ENCODE measurements around the gene RNF121.

RNF121 gene

GRCh38 chr11:71987521-71987920 lies 58.7 kb downstream of the RNF121 start:
- in situ Hi-C loops (cut with MboI; ENCODE audit: low sequenced_read_pairs): no loop called here

- in situ Hi-C loops (cut with MboI; ENCODE audit: low sequenced_read_pairs): no loop called here
Measured at GRCh38 chr11:71988050-71988449, 59.2 kb downstream of the RNF121 start.

- in situ Hi-C loops (cut with MboI; ENCODE audit: low sequenced_read_pairs): no loop called here
Measured at GRCh38 chr11:71990701-71991100, 61.9 kb downstream of the RNF121 start.

- in situ Hi-C loops (cut with MboI; ENCODE audit: low sequenced_read_pairs): no loop called here
Measured at GRCh38 chr11:71991494-71991893, 62.6 kb downstream of the RNF121 start.

GRCh38 chr11:71992136-71992730 lies 63.4 kb downstream of the RNF121 start:
- in situ Hi-C loops (cut with MboI; ENCODE audit: low sequenced_read_pairs): no loop called here

- in situ Hi-C loops (cut with MboI; ENCODE audit: low sequenced_read_pairs): no loop called here
Measured at GRCh38 chr11:71994786-71995185, 65.9 kb downstream of the RNF121 start.

- in situ Hi-C loops (cut with MboI; ENCODE audit: low sequenced_read_pairs): no loop called here
Measured at GRCh38 chr11:71995726-71996291, 67.0 kb downstream of the RNF121 start.

GRCh38 chr11:71996517-71996916 lies 67.7 kb downstream of the RNF121 start:
- in situ Hi-C loops (cut with MboI; ENCODE audit: low sequenced_read_pairs): no loop called here

GRCh38 chr11:71996946-71997345 lies 68.1 kb downstream of the RNF121 start:
- in situ Hi-C loops (cut with MboI; ENCODE audit: low sequenced_read_pairs): no loop called here

GRCh38 chr11:71997594-71997993 lies 68.7 kb downstream of the RNF121 start:
- in situ Hi-C loops (cut with MboI; ENCODE audit: low sequenced_read_pairs): no loop called here

GRCh38 chr11:71998061-71998460 lies 69.2 kb downstream of the RNF121 start:
- in situ Hi-C loops (cut with MboI; ENCODE audit: low sequenced_read_pairs): no loop called here

- in situ Hi-C loops (cut with MboI; ENCODE audit: low sequenced_read_pairs): no loop called here
Measured at GRCh38 chr11:71998649-71999310, 69.9 kb downstream of the RNF121 start, which contains the start of gene IL18BP. TSS of gene IL18BP (plus strand) at chr11:71998909. CDS start at chr11:71999985, 1,076 bp downstream.

- in situ Hi-C loops (cut with MboI; ENCODE audit: low sequenced_read_pairs): no loop called here
Measured at GRCh38 chr11:71999362-71999761, 70.5 kb downstream of the RNF121 start.

- in situ Hi-C loops (cut with MboI; ENCODE audit: low sequenced_read_pairs): no loop called here
Measured at GRCh38 chr11:71999798-72000197, 71.0 kb downstream of the RNF121 start.

GRCh38 chr11:72000202-72000867 lies 71.5 kb downstream of the RNF121 start:
- in situ Hi-C loops (cut with MboI; ENCODE audit: low sequenced_read_pairs): no loop called here

GRCh38 chr11:72001285-72001684 lies 72.4 kb downstream of the RNF121 start:
- in situ Hi-C loops (cut with MboI; ENCODE audit: low sequenced_read_pairs): no loop called here

GRCh38 chr11:72001834-72002591 lies 73.2 kb downstream of the RNF121 start:
- in situ Hi-C loops (cut with MboI; ENCODE audit: low sequenced_read_pairs): no loop called here

GRCh38 chr11:72002841-72003775 lies 74.3 kb downstream of the RNF121 start:
- in situ Hi-C loops (cut with MboI; ENCODE audit: low sequenced_read_pairs): no loop called here

GRCh38 chr11:72003776-72004171 lies 74.9 kb downstream of the RNF121 start:
- in situ Hi-C loops (cut with MboI; ENCODE audit: low sequenced_read_pairs): no loop called here

Data from HL-60/S4 treated with retinoic acid at 250 ng/mL for 4 days and 3 days (cell line).